TTC549 (cell line): ENCODE measurements around the gene TNFRSF9.

ENCODE experiments used
- FAIRE-seq: peaks from 2 replicates; lab custom pipeline; 2012; peaks lifted over from hg19 to GRCh38; lab: Jason Lieb, UNC

TNFRSF9 gene

GRCh38 chr1:7869136-7869920 is 71.3 kb downstream of the TNFRSF9 start:
- no peak for FAIRE-seq

- no peak for FAIRE-seq
Measured at GRCh38 chr1:7868070-7868780, 72.4 kb downstream of the TNFRSF9 start.

GRCh38 chr1:7865978-7866377 is 74.7 kb downstream of the TNFRSF9 start:
- FAIRE-seq, result no peak
